ENCODE results near the gene CCNL2.
A peak's percentile ranks its signal among the peaks of the same experiment; 100 is the strongest.

Gene CCNL2

DNA sequence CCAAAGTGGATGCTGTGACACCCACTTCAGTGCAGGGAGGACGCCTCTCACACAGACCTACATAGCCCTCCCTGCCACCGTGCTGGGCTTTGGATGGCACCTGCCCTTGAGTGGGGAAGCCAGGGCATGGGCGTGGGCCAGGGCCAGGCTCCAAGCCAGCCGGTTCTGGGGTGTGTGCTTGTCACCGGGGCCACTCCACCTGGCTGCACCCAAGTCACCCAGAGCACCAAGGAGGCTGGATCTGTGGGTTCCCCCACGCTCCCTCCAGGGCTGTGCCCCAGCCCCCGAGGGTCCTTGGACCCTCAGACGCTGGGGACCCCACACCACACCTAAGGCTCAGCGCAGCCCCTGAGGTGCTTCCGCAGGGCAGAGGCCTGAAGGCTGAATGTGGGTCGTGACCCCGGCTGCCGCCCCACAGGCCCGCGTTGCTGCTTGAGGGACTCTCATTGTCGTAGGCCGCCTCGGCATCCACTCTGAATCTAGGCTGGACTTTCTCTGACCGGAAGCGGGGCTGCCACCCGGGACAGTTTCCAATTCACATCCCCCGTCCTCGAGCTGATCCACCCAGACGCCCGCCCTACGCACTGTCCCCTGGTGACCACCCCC lies 42.2 kb downstream of the CCNL2 start:
- peak overlapping the region; percentile 77 for H3K4me3 ChIP-seq (replicated peaks; ENCODE audit: low read depth, low read length)
- no peak for TF ChIP-seq CTCF (IDR thresholded peaks at IDR 0.05; ENCODE audit: low read depth, low read length, missing control alignments)
- no peak for DNase-seq (ENCODE audit: extremely low read depth, low read depth)

DNA sequence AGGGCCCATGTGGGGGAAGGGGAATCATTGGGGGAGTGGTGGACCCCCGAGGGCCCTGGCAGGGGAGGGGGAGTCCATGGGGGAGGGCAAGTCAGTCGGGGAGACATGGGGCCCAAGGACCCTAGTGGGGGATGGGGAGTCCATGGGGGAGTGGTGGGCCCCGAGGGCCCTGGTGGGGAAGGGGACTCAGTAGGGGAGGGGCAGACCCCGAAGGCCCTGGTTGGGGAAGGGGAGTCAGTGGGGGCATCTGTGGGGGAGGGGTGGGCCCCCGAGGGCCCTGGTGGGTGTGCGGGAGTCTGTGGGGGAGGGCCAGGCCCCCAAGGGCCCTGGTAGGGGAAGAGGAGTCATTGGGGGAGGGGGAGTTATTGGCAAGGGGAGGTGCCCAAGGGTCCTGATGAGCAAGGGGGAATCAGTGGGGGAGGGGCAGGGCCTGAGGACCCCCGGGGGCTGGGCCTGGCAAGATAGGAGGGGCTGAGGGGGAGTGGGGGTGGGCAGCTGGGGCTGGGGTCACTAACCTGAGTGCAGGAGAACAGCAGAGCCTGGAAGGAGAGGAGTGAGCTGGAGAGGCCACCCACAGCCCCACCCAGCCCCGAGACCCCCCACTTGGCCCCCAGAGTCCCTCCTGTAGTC lies 42.9 kb downstream of the CCNL2 start:
- H3K4me3 ChIP-seq (replicated peaks; ENCODE audit: low read depth, low read length): peak overlapping the region; percentile 77
- no peak for DNase-seq (ENCODE audit: extremely low read depth, low read depth)
- no peak for TF ChIP-seq CTCF (IDR thresholded peaks at IDR 0.05; ENCODE audit: low read depth, low read length, missing control alignments)

- DNase-seq (ENCODE audit: extremely low read depth, low read depth): no peak
- peak overlapping the region; percentile 25; the same call in 1 of the 2 replicates for H3K4me3 ChIP-seq (replicated peaks; ENCODE audit: low read depth, low read length)
- TF ChIP-seq CTCF (IDR thresholded peaks at IDR 0.05; ENCODE audit: low read depth, low read length, missing control alignments): no peak
These were observed 43.7 kb downstream of the CCNL2 start for GRCh38 chr1:1355416-1355815.

- DNase-seq (ENCODE audit: extremely low read depth, low read depth): no peak
- no peak overlapping the region for H3K4me3 ChIP-seq (replicated peaks; ENCODE audit: low read depth, low read length)
- TF ChIP-seq CTCF (IDR thresholded peaks at IDR 0.05; ENCODE audit: low read depth, low read length, missing control alignments): no peak
These were observed 44.6 kb downstream of the CCNL2 start for GRCh38 chr1:1354271-1355247.

- DNase-seq (ENCODE audit: extremely low read depth, low read depth): no peak
- no peak for TF ChIP-seq CTCF (IDR thresholded peaks at IDR 0.05; ENCODE audit: low read depth, low read length, missing control alignments)
- no peak overlapping the region for H3K4me3 ChIP-seq (replicated peaks; ENCODE audit: low read depth, low read length)
These were observed 45.6 kb downstream of the CCNL2 start for GRCh38 chr1:1353389-1354151.

DNA sequence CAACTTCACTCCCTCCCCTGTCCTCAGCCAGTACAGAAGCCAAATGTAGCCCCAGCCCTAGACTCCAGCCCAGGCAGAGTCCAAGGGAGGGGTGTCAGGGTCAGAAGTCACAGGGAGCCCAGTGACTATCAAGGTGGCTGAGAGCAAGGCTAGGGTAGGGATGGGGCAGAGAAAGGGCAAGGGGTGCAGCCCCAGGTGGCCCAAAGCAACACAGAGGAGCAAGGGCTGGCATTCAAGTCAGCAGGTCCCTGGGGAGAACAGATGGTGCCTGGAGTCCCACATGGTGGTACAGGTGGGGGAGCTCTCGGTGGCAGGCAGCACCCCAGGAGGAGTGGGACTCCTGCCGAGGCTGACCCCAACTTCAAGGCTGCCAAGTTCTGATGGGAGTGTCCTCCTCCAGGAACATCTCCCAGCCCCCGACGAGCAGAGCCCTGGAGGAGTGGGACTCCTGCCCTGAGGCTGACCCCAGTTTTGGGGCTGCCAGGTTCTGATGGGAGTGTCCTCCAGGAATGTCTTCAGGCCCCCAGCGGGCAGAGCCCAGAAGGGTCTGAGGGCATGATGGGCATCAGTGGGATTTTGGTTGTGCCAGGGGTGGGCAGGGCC lies 46.2 kb downstream of the CCNL2 start:
- no peak for DNase-seq (ENCODE audit: extremely low read depth, low read depth)
- no peak overlapping the region for H3K4me3 ChIP-seq (replicated peaks; ENCODE audit: low read depth, low read length)
- no peak for TF ChIP-seq CTCF (IDR thresholded peaks at IDR 0.05; ENCODE audit: low read depth, low read length, missing control alignments)

Measured in HFF-Myc (cell line).